HG02973 (cell line): ENCODE data around the gene RHO.

ENCODE experiments used
- ATAC-seq: cut with Tn5 transposase; IDR thresholded peaks from one replicate; pipeline ENCODE4 v1.9.1; 2021; ENCODE audit warnings: moderate library complexity; ENCODE audit not compliant: unreplicated experiment

RHO gene

GRCh38 chr3:129576514-129577352, 48.3 kb downstream of the RHO start:
- no peak for ATAC-seq

- no peak for ATAC-seq
Observed at GRCh38 chr3:129577366-129577765, 48.9 kb downstream of the RHO start.

GRCh38 chr3:129577925-129578786, 49.7 kb downstream of the RHO start:
- ATAC-seq = no peak

- no peak for ATAC-seq
Observed at GRCh38 chr3:129579991-129580390, 51.6 kb downstream of the RHO start.

- no peak for ATAC-seq
Observed at GRCh38 chr3:129581623-129582022, 53.2 kb downstream of the RHO start.

GRCh38 chr3:129582799-129583198, 54.4 kb downstream of the RHO start:
- ATAC-seq = no peak

- no peak for ATAC-seq
Observed at GRCh38 chr3:129583289-129583688, 54.9 kb downstream of the RHO start.

- no peak for ATAC-seq
Observed at GRCh38 chr3:129584631-129585030, 56.2 kb downstream of the RHO start.
